Liver (tissue), 3 donors: ENCODE data around the gene ZNF584.

ENCODE experiments used
- FOXA1 ChIP-seq: IDR thresholded peaks from 2 replicates; pipeline ENCODE4 v1.6.1; 2016; ENCODE audit warnings: antibody characterized with exemption
- GABPA ChIP-seq, 2 donors: IDR thresholded peaks in 1 of 2; conservative IDR thresholded peaks in 1 of 2; 2 replicates each; pipeline ENCODE4 v1.6.1; 2016; ENCODE audit warnings: antibody characterized with exemption in 2 of 2, mild to moderate bottlenecking in 1 of 2, moderate library complexity in 1 of 2
- HNF4A ChIP-seq, 2 donors: conservative IDR thresholded peaks; 2 replicates each; pipeline ENCODE4 v1.6.1; 2016; ENCODE audit warnings: antibody characterized with exemption in 2 of 2, mild to moderate bottlenecking in 2 of 2
- JUND ChIP-seq, 2 donors: IDR thresholded peaks; 2 replicates each; pipeline ENCODE4 v1.6.1; 2016; ENCODE audit warnings: antibody characterized with exemption in 2 of 2
- RAD21 ChIP-seq, 2 donors: IDR thresholded peaks; 2 replicates each; pipeline ENCODE4 v1.6.1; 2016; ENCODE audit warnings: antibody characterized with exemption in 2 of 2, mild to moderate bottlenecking in 2 of 2
- RXRA ChIP-seq, 2 donors: IDR thresholded peaks; 2 replicates each; pipeline ENCODE4 v1.6.1; 2017 to 2018; ENCODE audit warnings: antibody characterized with exemption in 2 of 2, mild to moderate bottlenecking in 1 of 2
- TAF1 ChIP-seq: conservative IDR thresholded peaks from 2 replicates; pipeline ENCODE4 v1.6.1; 2016; ENCODE audit warnings: antibody characterized with exemption, mild to moderate bottlenecking
- YY1 ChIP-seq: IDR thresholded peaks from 2 replicates; pipeline ENCODE4 v1.6.1; 2016; ENCODE audit warnings: antibody characterized with exemption, mild to moderate bottlenecking
- TF ChIP-seq, protein P1 (sequence below): fragments of 150-350 bp; IDR thresholded peaks from 2 replicates; pipeline ENCODE4 v1.5.1; 2017; ENCODE audit warnings: improper control_type of control experiment, low read depth, low read length; ENCODE audit not compliant: missing input control
- TF ChIP-seq, protein P2 (sequence below): IDR thresholded peaks from 2 replicates; pipeline ENCODE4 v1.6.1; 2016; ENCODE audit warnings: antibody characterized with exemption
- TF ChIP-seq, protein P3 (sequence below): IDR thresholded peaks from 2 replicates; pipeline ENCODE4 v1.6.1; 2016; ENCODE audit warnings: antibody characterized with exemption
- TF ChIP-seq, protein P4 (sequence below): IDR thresholded peaks from 2 replicates; pipeline ENCODE4 v1.6.1; 2016; ENCODE audit warnings: antibody characterized with exemption, mild to moderate bottlenecking
- donor health status: healthy.
- donor health status: healthy.

DNA sequence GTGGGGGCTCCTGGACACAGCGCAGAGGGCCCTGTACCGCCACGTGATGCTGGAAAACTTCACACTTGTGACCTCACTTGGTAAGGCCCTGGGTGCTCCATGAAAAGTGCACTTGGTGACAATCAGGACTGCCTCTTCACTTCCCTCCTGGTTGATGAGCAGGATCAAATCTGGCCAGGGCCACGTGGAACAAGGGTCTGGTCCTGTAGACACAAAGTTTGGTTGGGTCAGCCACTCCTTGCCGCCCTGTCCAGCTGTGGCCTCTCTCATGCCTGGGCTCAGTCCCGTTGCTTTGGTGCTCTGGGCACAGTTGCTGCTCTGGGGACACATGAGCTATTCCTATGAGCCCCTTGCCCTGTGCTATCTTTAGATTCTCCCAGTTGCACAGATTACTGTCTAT lies 45.3 kb downstream of the ZNF584 start:
- TF ChIP-seq TAF1 (no peak), RAD21 (IDR thresholded peaks at IDR 0.05) (no peak), GABPA (IDR thresholded peaks at IDR 0.05 in 1 of 2, conservative IDR thresholded peaks at IDR 0.05 in 1 of 2) (no peak), JUND (IDR thresholded peaks at IDR 0.05) (no peak), HNF4A (conservative IDR thresholded peaks at IDR 0.05) (no peak), YY1 (no peak), RXRA (IDR thresholded peaks at IDR 0.05) (no peak), FOXA1 (no peak)
- TF ChIP-seq, protein P1, sequence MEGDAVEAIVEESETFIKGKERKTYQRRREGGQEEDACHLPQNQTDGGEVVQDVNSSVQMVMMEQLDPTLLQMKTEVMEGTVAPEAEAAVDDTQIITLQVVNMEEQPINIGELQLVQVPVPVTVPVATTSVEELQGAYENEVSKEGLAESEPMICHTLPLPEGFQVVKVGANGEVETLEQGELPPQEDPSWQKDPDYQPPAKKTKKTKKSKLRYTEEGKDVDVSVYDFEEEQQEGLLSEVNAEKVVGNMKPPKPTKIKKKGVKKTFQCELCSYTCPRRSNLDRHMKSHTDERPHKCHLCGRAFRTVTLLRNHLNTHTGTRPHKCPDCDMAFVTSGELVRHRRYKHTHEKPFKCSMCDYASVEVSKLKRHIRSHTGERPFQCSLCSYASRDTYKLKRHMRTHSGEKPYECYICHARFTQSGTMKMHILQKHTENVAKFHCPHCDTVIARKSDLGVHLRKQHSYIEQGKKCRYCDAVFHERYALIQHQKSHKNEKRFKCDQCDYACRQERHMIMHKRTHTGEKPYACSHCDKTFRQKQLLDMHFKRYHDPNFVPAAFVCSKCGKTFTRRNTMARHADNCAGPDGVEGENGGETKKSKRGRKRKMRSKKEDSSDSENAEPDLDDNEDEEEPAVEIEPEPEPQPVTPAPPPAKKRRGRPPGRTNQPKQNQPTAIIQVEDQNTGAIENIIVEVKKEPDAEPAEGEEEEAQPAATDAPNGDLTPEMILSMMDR, result no peak
- TF ChIP-seq, protein P2, sequence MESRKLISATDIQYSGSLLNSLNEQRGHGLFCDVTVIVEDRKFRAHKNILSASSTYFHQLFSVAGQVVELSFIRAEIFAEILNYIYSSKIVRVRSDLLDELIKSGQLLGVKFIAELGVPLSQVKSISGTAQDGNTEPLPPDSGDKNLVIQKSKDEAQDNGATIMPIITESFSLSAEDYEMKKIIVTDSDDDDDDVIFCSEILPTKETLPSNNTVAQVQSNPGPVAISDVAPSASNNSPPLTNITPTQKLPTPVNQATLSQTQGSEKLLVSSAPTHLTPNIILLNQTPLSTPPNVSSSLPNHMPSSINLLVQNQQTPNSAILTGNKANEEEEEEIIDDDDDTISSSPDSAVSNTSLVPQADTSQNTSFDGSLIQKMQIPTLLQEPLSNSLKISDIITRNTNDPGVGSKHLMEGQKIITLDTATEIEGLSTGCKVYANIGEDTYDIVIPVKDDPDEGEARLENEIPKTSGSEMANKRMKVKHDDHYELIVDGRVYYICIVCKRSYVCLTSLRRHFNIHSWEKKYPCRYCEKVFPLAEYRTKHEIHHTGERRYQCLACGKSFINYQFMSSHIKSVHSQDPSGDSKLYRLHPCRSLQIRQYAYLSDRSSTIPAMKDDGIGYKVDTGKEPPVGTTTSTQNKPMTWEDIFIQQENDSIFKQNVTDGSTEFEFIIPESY, result no peak
- TF ChIP-seq, protein P3, sequence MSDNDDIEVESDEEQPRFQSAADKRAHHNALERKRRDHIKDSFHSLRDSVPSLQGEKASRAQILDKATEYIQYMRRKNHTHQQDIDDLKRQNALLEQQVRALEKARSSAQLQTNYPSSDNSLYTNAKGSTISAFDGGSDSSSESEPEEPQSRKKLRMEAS, result no peak
- TF ChIP-seq, protein P4, sequence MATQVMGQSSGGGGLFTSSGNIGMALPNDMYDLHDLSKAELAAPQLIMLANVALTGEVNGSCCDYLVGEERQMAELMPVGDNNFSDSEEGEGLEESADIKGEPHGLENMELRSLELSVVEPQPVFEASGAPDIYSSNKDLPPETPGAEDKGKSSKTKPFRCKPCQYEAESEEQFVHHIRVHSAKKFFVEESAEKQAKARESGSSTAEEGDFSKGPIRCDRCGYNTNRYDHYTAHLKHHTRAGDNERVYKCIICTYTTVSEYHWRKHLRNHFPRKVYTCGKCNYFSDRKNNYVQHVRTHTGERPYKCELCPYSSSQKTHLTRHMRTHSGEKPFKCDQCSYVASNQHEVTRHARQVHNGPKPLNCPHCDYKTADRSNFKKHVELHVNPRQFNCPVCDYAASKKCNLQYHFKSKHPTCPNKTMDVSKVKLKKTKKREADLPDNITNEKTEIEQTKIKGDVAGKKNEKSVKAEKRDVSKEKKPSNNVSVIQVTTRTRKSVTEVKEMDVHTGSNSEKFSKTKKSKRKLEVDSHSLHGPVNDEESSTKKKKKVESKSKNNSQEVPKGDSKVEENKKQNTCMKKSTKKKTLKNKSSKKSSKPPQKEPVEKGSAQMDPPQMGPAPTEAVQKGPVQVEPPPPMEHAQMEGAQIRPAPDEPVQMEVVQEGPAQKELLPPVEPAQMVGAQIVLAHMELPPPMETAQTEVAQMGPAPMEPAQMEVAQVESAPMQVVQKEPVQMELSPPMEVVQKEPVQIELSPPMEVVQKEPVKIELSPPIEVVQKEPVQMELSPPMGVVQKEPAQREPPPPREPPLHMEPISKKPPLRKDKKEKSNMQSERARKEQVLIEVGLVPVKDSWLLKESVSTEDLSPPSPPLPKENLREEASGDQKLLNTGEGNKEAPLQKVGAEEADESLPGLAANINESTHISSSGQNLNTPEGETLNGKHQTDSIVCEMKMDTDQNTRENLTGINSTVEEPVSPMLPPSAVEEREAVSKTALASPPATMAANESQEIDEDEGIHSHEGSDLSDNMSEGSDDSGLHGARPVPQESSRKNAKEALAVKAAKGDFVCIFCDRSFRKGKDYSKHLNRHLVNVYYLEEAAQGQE, result no peak
